KMS-11 (cell line): ENCODE measurements around the gene TTC27.

Experiments used
- H2AFZ ChIP-seq: fragments of 200-600 bp; sonication (generic); 2 replicates; pipeline ENCODE4 v1.6.1; 2016; ENCODE audit warnings: antibody characterized with exemption, mixed run types, low read depth
- H3K27ac ChIP-seq: fragments of 200-600 bp; sonication (generic); 2 replicates; pipeline ENCODE4 v1.6.1; 2016; ENCODE audit warnings: mild to moderate bottlenecking, mixed run types
- H3K27me3 ChIP-seq: fragments of 200-600 bp; sonication (generic); 2 replicates; pipeline ENCODE4 v1.6.1; 2017; ENCODE audit warnings: mild to moderate bottlenecking, low read depth, mixed run types, moderate library complexity; ENCODE audit not compliant: insufficient read depth
- H3K36me3 ChIP-seq: fragments of 200-600 bp; sonication (generic); 2 replicates; pipeline ENCODE4 v1.6.1; 2017; ENCODE audit warnings: mild to moderate bottlenecking, mixed run types; ENCODE audit not compliant: insufficient read depth
- H3K4me1 ChIP-seq: fragments of 200-600 bp; sonication (generic); 2 replicates; pipeline ENCODE4 v1.6.1; 2016; ENCODE audit warnings: mild to moderate bottlenecking, low read depth, mixed run types; ENCODE audit not compliant: poor library complexity, severe bottlenecking
- H3K4me2 ChIP-seq: fragments of 200-600 bp; sonication (generic); 2 replicates; pipeline ENCODE4 v1.7.0; 2016; ENCODE audit warnings: mild to moderate bottlenecking, mixed run types
- H3K4me3 ChIP-seq: fragments of 200-600 bp; sonication (generic); IDR thresholded peaks from 2 replicates; pipeline ENCODE4 v1.6.1; 2017; ENCODE audit warnings: low read depth, low read length, mixed read lengths; ENCODE audit not compliant: insufficient read depth
- H3K79me2 ChIP-seq: fragments of 200-600 bp; sonication (generic); 2 replicates; pipeline ENCODE4 v1.6.1; 2016; ENCODE audit warnings: low read depth, mixed run types; ENCODE audit not compliant: insufficient read depth
- H3K9ac ChIP-seq: fragments of 200-600 bp; sonication (generic); 2 replicates; pipeline ENCODE4 v1.6.1; 2016; ENCODE audit warnings: mild to moderate bottlenecking, mixed run types
- H4K20me1 ChIP-seq: fragments of 200-600 bp; sonication (generic); 2 replicates; pipeline ENCODE4 v1.6.1; 2016; ENCODE audit warnings: mild to moderate bottlenecking, mixed run types; ENCODE audit not compliant: insufficient read depth
- TF ChIP-seq, protein P1 (sequence below): fragments of 200-600 bp; sonication (generic); conservative IDR thresholded peaks from 2 replicates; pipeline ENCODE4 v1.6.1; 2017; ENCODE audit warnings: low read depth, mild to moderate bottlenecking, antibody characterized with exemption, low read length, moderate library complexity, mixed read lengths

The TTC27 gene

DNA sequence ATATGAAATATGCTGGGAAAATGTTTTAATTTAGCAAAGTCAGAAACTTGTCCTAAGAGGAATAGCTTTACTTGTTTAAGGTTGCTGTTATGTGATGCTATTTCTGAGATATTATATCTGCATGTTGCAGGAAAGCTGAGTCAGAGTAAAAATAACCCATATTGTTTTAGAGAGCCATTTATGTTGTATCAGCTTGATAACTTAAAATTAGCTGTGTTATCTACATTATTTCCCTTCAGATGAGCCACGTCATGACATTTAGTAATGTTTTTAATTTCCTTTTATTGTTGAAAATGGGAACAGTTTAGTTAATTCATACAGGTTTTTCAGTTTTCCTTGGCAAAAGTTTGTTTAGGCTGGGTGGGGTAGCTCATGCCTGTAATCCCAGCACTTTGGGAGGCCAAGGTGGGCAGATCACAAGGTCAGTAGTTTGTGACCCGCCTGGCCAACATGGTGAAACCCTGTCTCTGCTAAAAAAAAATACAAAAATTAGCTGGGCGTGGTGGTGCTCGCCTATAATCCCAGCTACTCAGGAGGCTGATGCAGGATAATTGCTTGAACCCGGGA is 55.8 kb downstream of the TTC27 start:
- no peaks in the 10 kb centered on the region for H3K27me3 ChIP-seq
- no peak overlapping the region for H3K4me2 ChIP-seq
- no peaks in the 10 kb centered on the region for H4K20me1 ChIP-seq
- peaks cover 11% of the 10 kb centered on the region for H3K4me1 ChIP-seq
- H3K27ac ChIP-seq: no peak overlapping the region
- no peak overlapping the region for H3K9ac ChIP-seq
- no peak overlapping the region for H2AFZ ChIP-seq
- no peaks in the 10 kb centered on the region for H3K79me2 ChIP-seq
- TF ChIP-seq, protein P1, sequence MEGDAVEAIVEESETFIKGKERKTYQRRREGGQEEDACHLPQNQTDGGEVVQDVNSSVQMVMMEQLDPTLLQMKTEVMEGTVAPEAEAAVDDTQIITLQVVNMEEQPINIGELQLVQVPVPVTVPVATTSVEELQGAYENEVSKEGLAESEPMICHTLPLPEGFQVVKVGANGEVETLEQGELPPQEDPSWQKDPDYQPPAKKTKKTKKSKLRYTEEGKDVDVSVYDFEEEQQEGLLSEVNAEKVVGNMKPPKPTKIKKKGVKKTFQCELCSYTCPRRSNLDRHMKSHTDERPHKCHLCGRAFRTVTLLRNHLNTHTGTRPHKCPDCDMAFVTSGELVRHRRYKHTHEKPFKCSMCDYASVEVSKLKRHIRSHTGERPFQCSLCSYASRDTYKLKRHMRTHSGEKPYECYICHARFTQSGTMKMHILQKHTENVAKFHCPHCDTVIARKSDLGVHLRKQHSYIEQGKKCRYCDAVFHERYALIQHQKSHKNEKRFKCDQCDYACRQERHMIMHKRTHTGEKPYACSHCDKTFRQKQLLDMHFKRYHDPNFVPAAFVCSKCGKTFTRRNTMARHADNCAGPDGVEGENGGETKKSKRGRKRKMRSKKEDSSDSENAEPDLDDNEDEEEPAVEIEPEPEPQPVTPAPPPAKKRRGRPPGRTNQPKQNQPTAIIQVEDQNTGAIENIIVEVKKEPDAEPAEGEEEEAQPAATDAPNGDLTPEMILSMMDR: no peak
- no peak overlapping the region for H3K4me3 ChIP-seq
- no peaks in the 10 kb centered on the region for H3K36me3 ChIP-seq

- Histone ChIP-seq H3K36me3 (no peaks in the 10 kb centered on the region), H3K27ac (no peak overlapping the region), H3K4me2 (0 out of 2 replicates have a peak overlapping the region, but pooled peaks have one; percentile 7), H3K4me3 (no peak overlapping the region), H2AFZ (no peak overlapping the region), H3K79me2 (no peaks in the 10 kb centered on the region), H4K20me1 (no peaks in the 10 kb centered on the region), H3K4me1 (peaks cover 16% of the 10 kb centered on the region), H3K27me3 (no peaks in the 10 kb centered on the region), H3K9ac (no peak overlapping the region)
- TF ChIP-seq, protein P1: no peak
Measured at GRCh38 chr2:32688541-32688940, 60.7 kb downstream of the TTC27 start.

- Histone ChIP-seq H2AFZ (no peak overlapping the region), H3K27me3 (no peaks in the 10 kb centered on the region), H3K36me3 (no peaks in the 10 kb centered on the region), H3K27ac (no peak overlapping the region), H3K9ac (no peak overlapping the region), H3K4me1 (peaks cover 16% of the 10 kb centered on the region), H3K4me3 (no peak overlapping the region), H3K4me2 (no peak overlapping the region), H3K79me2 (no peaks in the 10 kb centered on the region), H4K20me1 (no peaks in the 10 kb centered on the region)
- TF ChIP-seq, protein P1: no peak
Measured at GRCh38 chr2:32691678-32692077, 63.8 kb downstream of the TTC27 start.

- no peak overlapping the region for H3K4me3 ChIP-seq
- no peaks in the 10 kb centered on the region for H3K27me3 ChIP-seq
- H3K4me2 ChIP-seq: no peak overlapping the region
- TF ChIP-seq, protein P1: no peak
- no peaks in the 10 kb centered on the region for H4K20me1 ChIP-seq
- no peak overlapping the region for H3K9ac ChIP-seq
- no peak overlapping the region for H3K27ac ChIP-seq
- no peak overlapping the region for H2AFZ ChIP-seq
- no peaks in the 10 kb centered on the region for H3K79me2 ChIP-seq
- H3K4me1 ChIP-seq: peaks cover 9% of the 10 kb centered on the region
- H3K36me3 ChIP-seq: no peaks in the 10 kb centered on the region
Measured at GRCh38 chr2:32696439-32696838, 68.6 kb downstream of the TTC27 start.
